GM21576 (cell line): ENCODE data around the gene SAMD4A.
"Not testable (repeated sequence)": the region's sequence is repeated elsewhere in the genome, so short reads cannot be mapped to it uniquely, and the experiment has no call there.

Experiments used
- ATAC-seq: cut with Tn5 transposase; IDR thresholded peaks from one replicate; pipeline ENCODE4 v1.9.1; 2021; ENCODE audit warnings: mild to moderate bottlenecking, moderate library complexity; ENCODE audit not compliant: unreplicated experiment

SAMD4A gene

DNA sequence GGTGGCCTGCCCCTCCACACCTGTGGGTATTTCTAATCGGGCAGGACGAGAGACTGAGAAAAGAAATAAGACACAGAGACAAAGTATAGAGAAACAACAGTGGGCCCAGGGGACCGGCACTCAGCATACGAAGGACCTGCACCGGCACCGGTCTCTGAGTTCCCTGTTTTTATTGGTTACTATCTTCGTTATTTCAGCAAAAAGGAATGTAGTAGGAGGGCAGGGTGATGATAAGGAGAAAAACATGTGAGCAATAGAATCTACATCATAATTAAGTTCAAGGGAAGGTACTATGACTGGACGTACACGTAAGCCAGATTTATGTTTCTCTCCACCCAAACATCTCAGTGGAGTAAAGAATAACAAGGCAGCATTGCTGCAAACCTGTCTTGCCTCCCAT, 185.7 kb downstream of the SAMD4A start:
- ATAC-seq = not testable (repeated sequence)

DNA sequence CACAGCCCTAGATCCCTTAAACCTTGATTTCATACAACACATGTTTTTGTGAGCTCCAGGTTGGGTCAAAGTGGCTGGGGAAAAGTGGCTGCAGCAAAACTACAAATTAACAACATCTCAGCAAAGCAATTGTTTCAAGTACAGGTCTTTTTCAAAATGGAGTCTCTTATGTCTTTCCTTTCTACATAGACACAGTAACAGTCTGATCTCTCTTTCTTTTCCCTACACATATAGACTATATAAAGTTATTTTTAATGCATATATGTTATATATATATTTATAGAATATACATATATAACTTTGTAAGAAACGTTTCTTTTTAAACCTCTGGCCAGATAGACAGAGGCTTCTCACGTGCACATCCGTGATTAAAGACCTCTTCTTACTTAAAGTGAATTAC, 186.5 kb downstream of the SAMD4A start:
- ATAC-seq = not testable (repeated sequence)

GRCh38 chr14:54754116-54754622, 187.2 kb downstream of the SAMD4A start:
- ATAC-seq = no peak

- ATAC-seq = no peak
These were observed 187.9 kb downstream of the SAMD4A start for GRCh38 chr14:54754623-54755386.

DNA sequence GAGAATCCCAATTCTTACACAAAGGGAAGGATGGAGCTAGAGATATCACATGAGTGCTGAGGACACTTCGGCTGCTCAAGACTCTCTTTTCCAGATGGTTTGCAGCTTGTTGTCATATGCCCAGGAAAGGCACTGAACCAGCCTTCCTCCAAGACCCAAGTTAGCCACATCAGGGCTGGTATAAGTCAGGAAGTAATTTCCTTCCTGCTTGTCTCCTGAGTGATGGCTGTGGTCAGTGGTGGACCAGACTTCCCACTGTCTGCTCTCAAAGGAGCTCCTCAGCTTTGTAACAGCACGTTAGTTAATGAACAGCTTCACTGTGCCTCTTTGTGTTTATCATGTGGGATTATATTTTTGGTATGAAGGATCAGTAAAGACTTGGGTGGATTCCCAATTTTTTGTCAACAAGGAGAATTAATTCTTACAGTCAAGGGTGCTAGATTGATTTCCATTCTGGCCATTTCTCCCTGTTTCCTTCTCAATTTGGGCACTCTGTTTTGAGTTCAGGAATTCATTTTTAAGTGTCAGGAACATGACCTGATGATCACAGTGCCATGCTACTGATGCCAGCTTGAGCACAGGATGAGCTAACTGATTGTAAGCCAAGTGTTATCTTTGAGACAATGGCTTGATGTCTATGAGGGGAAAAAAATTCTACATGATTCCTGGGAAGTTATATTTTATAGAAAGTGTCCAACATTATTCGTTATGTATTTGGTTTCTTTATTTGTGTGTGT, 189.9 kb downstream of the SAMD4A start:
- ATAC-seq = no peak

GRCh38 chr14:54758041-54758440, 191.1 kb downstream of the SAMD4A start:
- ATAC-seq = no peak

DNA sequence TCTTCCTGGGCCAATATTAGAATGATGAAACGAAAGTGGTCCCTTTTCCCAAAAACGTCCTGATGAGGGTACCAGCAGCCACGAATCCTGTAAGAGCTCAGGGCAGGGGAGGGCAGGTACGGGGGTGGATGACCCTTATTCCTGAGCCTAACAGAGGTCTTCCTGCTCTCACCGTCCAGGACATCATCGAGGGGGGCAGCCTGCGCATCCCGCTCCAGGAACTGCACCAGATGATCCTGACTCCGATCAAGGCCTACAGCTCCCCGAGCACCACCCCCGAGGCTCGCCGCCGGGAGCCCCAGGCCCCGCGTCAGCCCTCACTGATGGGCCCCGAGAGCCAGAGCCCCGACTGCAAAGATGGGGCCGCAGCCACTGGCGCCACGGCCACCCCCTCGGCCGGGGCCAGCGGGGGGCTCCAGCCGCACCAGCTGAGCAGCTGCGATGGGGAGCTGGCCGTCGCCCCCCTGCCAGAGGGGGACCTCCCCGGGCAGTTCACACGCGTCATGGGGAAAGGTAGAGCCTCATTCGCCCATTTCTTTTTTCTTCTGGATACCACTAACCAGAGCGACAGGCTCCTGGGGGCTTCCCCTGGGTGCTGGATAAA, 193.2 kb downstream of the SAMD4A start:
- no peak for ATAC-seq

DNA sequence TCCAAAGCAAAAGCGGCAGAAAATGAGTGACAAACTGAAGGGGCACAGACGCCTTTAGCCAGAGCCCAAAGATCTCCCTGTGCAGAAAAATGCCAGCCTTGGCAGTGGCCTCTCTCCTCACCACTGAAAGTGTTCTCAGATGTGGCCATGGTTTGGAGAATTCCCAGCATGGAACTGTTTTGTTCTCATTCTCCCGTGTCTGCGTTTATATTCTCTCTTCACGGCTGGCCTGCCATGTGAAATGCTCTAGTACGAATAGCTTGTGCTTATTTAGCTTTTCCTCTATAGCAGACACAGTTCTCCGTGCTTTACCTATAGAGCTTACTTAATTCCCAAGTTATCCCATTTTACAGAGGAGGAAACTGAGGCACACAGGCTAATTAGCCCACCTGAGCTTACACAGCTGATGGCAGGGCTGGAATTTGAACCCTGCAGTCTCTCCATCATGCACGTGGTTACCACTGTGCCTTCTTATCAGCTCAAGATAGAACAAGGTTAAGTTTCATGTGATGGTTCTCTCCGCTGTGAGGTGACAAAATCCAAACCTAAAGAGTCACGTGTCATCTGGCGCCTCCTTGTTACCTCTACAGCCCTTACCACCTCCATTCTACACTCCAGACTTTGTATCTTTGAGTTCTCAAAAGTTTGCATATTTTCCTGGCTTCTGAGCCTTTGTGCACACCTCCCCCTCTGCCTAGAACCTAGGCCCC, 194.1 kb downstream of the SAMD4A start:
- no peak for ATAC-seq

DNA sequence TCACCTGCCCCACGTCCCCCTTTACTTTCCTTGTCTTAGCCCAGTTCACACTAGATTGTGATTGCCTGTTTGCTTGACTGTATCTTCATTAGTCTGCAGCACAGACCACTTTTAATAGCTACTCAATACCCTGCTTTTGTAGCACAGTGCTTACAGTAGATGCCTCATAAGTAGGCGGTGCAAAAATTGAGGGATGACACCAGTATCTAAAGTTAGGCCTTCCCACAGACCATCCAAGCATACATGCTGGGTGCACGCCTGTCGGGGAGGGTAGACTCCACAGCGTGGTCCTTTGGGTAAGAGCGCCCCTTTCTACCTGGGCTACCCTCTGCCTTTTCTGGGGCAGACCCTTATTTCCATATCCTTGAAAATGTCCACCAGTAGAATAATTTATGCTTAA, 194.9 kb downstream of the SAMD4A start:
- ATAC-seq = no peak

GRCh38 chr14:54762296-54762695, 195.4 kb downstream of the SAMD4A start:
- ATAC-seq = no peak

GRCh38 chr14:54763761-54764160, 196.8 kb downstream of the SAMD4A start:
- no peak for ATAC-seq

GRCh38 chr14:54766276-54767138, 199.6 kb downstream of the SAMD4A start:
- no peak for ATAC-seq

- no peak for ATAC-seq
These were observed 200.2 kb downstream of the SAMD4A start for GRCh38 chr14:54767139-54767431.

DNA sequence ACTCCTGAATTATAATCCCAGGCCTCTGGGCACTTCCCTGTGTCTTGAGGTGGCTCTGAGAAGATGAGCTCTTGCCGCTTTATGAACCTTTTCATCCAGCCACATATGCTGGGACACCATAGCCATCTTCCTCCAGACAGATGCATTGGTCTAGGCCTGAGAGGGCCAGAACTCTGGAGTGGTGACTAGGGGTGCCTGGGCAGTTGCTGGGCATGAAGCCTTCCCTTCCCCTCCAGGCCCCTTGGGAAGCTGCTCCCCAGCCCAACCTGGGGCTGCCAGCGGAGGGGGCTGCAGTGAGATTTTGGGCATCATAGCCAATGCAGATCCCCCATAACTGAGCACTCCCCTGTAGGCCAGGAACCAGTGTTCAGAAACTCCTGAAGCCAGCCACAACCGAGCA, 200.5 kb downstream of the SAMD4A start:
- no peak for ATAC-seq

- ATAC-seq = no peak
These were observed 201.7 kb downstream of the SAMD4A start for GRCh38 chr14:54768501-54769129.

GRCh38 chr14:54769951-54770863, 203.3 kb downstream of the SAMD4A start:
- no peak for ATAC-seq

GRCh38 chr14:54771411-54772027, 204.6 kb downstream of the SAMD4A start:
- ATAC-seq = no peak

- ATAC-seq = no peak
These were observed 205.5 kb downstream of the SAMD4A start for GRCh38 chr14:54772451-54772881.
